DMS 273 treated with DMSO at 0.1 percent for 48 hours (cell line): ENCODE data around the gene ZSWIM1.
"Not testable (repeated sequence)": the region's sequence is repeated elsewhere in the genome, so short reads cannot be mapped to it uniquely, and the experiment has no call there.

Source experiments
- DNase-seq: peaks from one replicate; lab custom pipeline; 2025; lab: John Stamatoyannopoulos, UW

The ZSWIM1 gene

GRCh38 chr20:45890077-45890984 lies 9.3 kb downstream of the ZSWIM1 start:
- DNase-seq: no peak

- DNase-seq: peak; percentile 71
Observed at GRCh38 chr20:45890985-45891983, 10.3 kb downstream of the ZSWIM1 start, which contains the start of the genes CTSA and NEURL2. Gene CTSA (plus strand): TSS chr20:45891335. CDS start chr20:45891569, 234 bp downstream. Gene NEURL2 (minus strand): TSS chr20:45891208. CDS start chr20:45890991, 217 bp downstream.

- DNase-seq: no peak
Observed at GRCh38 chr20:45892049-45892825, 11.2 kb downstream of the ZSWIM1 start.

- DNase-seq: no peak
Observed at GRCh38 chr20:45892828-45893500, 11.9 kb downstream of the ZSWIM1 start.

- no peak for DNase-seq
Observed at GRCh38 chr20:45893831-45894230, 12.8 kb downstream of the ZSWIM1 start.

- no peak for DNase-seq
Observed at GRCh38 chr20:45894797-45895196, 13.8 kb downstream of the ZSWIM1 start.

GRCh38 chr20:45896641-45897161 lies 15.7 kb downstream of the ZSWIM1 start:
- no peak for DNase-seq

- DNase-seq: no peak
Observed at GRCh38 chr20:45897289-45897688, 16.3 kb downstream of the ZSWIM1 start.

- no peak for DNase-seq
Observed at GRCh38 chr20:45897692-45898091, 16.7 kb downstream of the ZSWIM1 start.

GRCh38 chr20:45898285-45898684 lies 17.3 kb downstream of the ZSWIM1 start:
- DNase-seq: no peak

- no peak for DNase-seq
Observed at GRCh38 chr20:45899046-45899835, 18.2 kb downstream of the ZSWIM1 start.

GRCh38 chr20:45901332-45901731 lies 20.3 kb downstream of the ZSWIM1 start:
- DNase-seq: not testable (repeated sequence)

GRCh38 chr20:45902199-45902701 lies 21.2 kb downstream of the ZSWIM1 start:
- DNase-seq: no peak

GRCh38 chr20:45904583-45905504 lies 23.8 kb downstream of the ZSWIM1 start:
- no peak for DNase-seq

GRCh38 chr20:45905505-45906079 lies 24.6 kb downstream of the ZSWIM1 start:
- no peak for DNase-seq

GRCh38 chr20:45907219-45907948 lies 26.4 kb downstream of the ZSWIM1 start:
- DNase-seq: no peak

GRCh38 chr20:45908084-45908483 lies 27.1 kb downstream of the ZSWIM1 start:
- DNase-seq: no peak
